ENCODE results near the gene IFI27L2.

- TF ChIP-seq EZH2 (IDR thresholded peaks at IDR 0.05; ENCODE audit: low read depth, unreplicated experiment) (no peak), NANOG (IDR thresholded peaks at IDR 0.05; ENCODE audit: borderline replicate concordance) (no peak), POLR2AphosphoS5 (IDR thresholded peaks at IDR 0.05; ENCODE audit: low read depth) (no peak), CTCF (conservative IDR thresholded peaks at IDR 0.05; ENCODE audit: low read depth in 2 of 2) (no peak), ETS1 (IDR thresholded peaks at IDR 0.05) (no peak)
These were observed 2.6 kb downstream of the IFI27L2 start for GRCh38 chr14:94126800-94127199.
